ENCODE data around the gene FEN1. TPM values are rescaled to one million over a fixed set of nuclear protein-coding genes. Genes with fewer than 3 reads are reported as not detected.

Gene FEN1
- total RNA-seq, 1 donor from 2014 or later = 19.8 TPM

- TF ChIP-seq CTCF (IDR thresholded peaks at IDR 0.05) = no peak
- no peak overlapping the region for H3K27ac Mint-ChIP-seq (ENCODE audit: unreplicated experiment)
- H3K4me1 Mint-ChIP-seq (ENCODE audit: unreplicated experiment) = peaks cover 12% of the 10 kb centered on the region
- no peak overlapping the region for H3K4me3 Mint-ChIP-seq (ENCODE audit: unreplicated experiment)
- H3K9me3 Mint-ChIP-seq (ENCODE audit: unreplicated experiment) = no peaks in the 10 kb centered on the region
- no peaks in the 10 kb centered on the region for H3K27me3 Mint-ChIP-seq (ENCODE audit: unreplicated experiment)
- H3K36me3 Mint-ChIP-seq (ENCODE audit: unreplicated experiment) = peaks cover 13% of the 10 kb centered on the region
- no peak for DNase-seq (ENCODE audit: extremely low spot score, unreplicated experiment)
Observed at GRCh38 chr11:61810671-61811175, 18.0 kb downstream of the FEN1 start.

GRCh38 chr11:61811831-61812230, 19.1 kb downstream of the FEN1 start:
- TF ChIP-seq CTCF (IDR thresholded peaks at IDR 0.05) = no peak
- Mint-ChIP-seq H3K27ac (ENCODE audit: unreplicated experiment) (no peak overlapping the region), H3K4me1 (ENCODE audit: unreplicated experiment) (peaks cover 12% of the 10 kb centered on the region), H3K27me3 (ENCODE audit: unreplicated experiment) (no peaks in the 10 kb centered on the region), H3K36me3 (ENCODE audit: unreplicated experiment) (peaks cover 12% of the 10 kb centered on the region), H3K4me3 (ENCODE audit: unreplicated experiment) (no peak overlapping the region), H3K9me3 (ENCODE audit: unreplicated experiment) (no peaks in the 10 kb centered on the region)
- no peak for DNase-seq (ENCODE audit: extremely low spot score, unreplicated experiment)

- no peak for DNase-seq (ENCODE audit: extremely low spot score, unreplicated experiment)
- Mint-ChIP-seq H3K4me3 (ENCODE audit: unreplicated experiment) (no peak overlapping the region), H3K9me3 (ENCODE audit: unreplicated experiment) (no peaks in the 10 kb centered on the region), H3K4me1 (ENCODE audit: unreplicated experiment) (peaks cover 18% of the 10 kb centered on the region), H3K27me3 (ENCODE audit: unreplicated experiment) (no peaks in the 10 kb centered on the region), H3K27ac (ENCODE audit: unreplicated experiment) (no peak overlapping the region), H3K36me3 (ENCODE audit: unreplicated experiment) (peaks cover 7% of the 10 kb centered on the region)
- no peak for TF ChIP-seq CTCF (IDR thresholded peaks at IDR 0.05)
Observed at GRCh38 chr11:61812736-61813411, 20.2 kb downstream of the FEN1 start.

- no peak for TF ChIP-seq CTCF (IDR thresholded peaks at IDR 0.05)
- Mint-ChIP-seq H3K4me3 (ENCODE audit: unreplicated experiment) (peak overlapping the region; percentile 96), H3K4me1 (ENCODE audit: unreplicated experiment) (peaks cover 21% of the 10 kb centered on the region), H3K27me3 (ENCODE audit: unreplicated experiment) (no peaks in the 10 kb centered on the region), H3K36me3 (ENCODE audit: unreplicated experiment) (peaks cover 4% of the 10 kb centered on the region), H3K9me3 (ENCODE audit: unreplicated experiment) (no peaks in the 10 kb centered on the region), H3K27ac (ENCODE audit: unreplicated experiment) (peak overlapping the region; percentile 99)
- no peak for DNase-seq (ENCODE audit: extremely low spot score, unreplicated experiment)
Observed at GRCh38 chr11:61814247-61814957, 21.7 kb downstream of the FEN1 start.
